HEK293 (cell line): ENCODE results near the gene POU5F1.

Source experiments
- CTCF ChIA-PET: fragments of 350-600 bp; formaldehyde crosslinking; extraction: SDS; loops from one replicate; lab custom pipeline; 2021; ENCODE audit warnings: antibody characterized with exemption; lab: Yijun Ruan, JAX
- POLR2A ChIA-PET: fragments of 300-600 bp; formaldehyde crosslinking; extraction: SDS; loops from one replicate; lab custom pipeline; 2020; ENCODE audit warnings: antibody characterized with exemption, inconsistent platforms; lab: Yijun Ruan, JAX
- H3K27ac ChIP-seq: fragments of 200-500 bp; sonication (Bioruptor generic); 2 replicates; pipeline ENCODE4 v1.5.1; 2014; ENCODE audit warnings: low read depth, low read length, control low read depth, inconsistent platforms; ENCODE audit errors: extremely low read depth
- H3K36me3 ChIP-seq, 2 experiments: fragments of 200-500 bp in 1 of 2; sonication (Bioruptor generic) in 1 of 2; 1 replicate in 1 of 2; 2 replicates in 1 of 2; pipeline ENCODE4 v1.5.1; 2014 to 2017; ENCODE audit warnings: inconsistent platforms in 2 of 2, low read length in 2 of 2; ENCODE audit not compliant: control insufficient read depth in 2 of 2, insufficient read depth in 1 of 2
- H3K4me1 ChIP-seq: fragments of 200-500 bp; sonication (Bioruptor generic); 2 replicates; pipeline ENCODE4 v1.5.1; 2014; ENCODE audit warnings: mild to moderate bottlenecking, low read length, inconsistent platforms; ENCODE audit not compliant: control insufficient read depth, insufficient read depth
- H3K4me3 ChIP-seq: 2 replicates; pipeline ENCODE4 v1.5.1; 2011; ENCODE audit warnings: low read depth, mild to moderate bottlenecking, control low read depth, low read length, moderate library complexity
- H3K9me3 ChIP-seq: fragments of 200-500 bp; sonication (Bioruptor generic); 2 replicates; pipeline ENCODE4 v1.5.1; 2014; ENCODE audit warnings: low read depth, low read length, inconsistent platforms; ENCODE audit not compliant: control insufficient read depth, insufficient read depth
- BCL11A ChIP-seq: fragments of 450-650 bp; formaldehyde crosslinking; IDR thresholded peaks from 2 replicates; pipeline ENCODE4 v1.5.1; 2016; ENCODE audit warnings: low read depth, missing biosample characterization, missing genetic modification characterization
- GLIS2 ChIP-seq: fragments of 450-650 bp; formaldehyde crosslinking; IDR thresholded peaks from 2 replicates; pipeline ENCODE4 v1.5.1; 2016; ENCODE audit warnings: missing biosample characterization, missing genetic modification characterization
- INSM2 ChIP-seq: fragments of 450-650 bp; formaldehyde crosslinking; IDR thresholded peaks from 2 replicates; pipeline ENCODE4 v1.5.1; 2016; ENCODE audit warnings: missing biosample characterization, missing genetic modification characterization
- MYNN ChIP-seq: fragments of 450-650 bp; formaldehyde crosslinking; IDR thresholded peaks from 2 replicates; pipeline ENCODE4 v1.5.1; 2016; ENCODE audit warnings: missing biosample characterization, missing genetic modification characterization, borderline replicate concordance
- MZF1 ChIP-seq: fragments of 450-650 bp; formaldehyde crosslinking; IDR thresholded peaks from 2 replicates; pipeline ENCODE4 v1.5.1; 2017; ENCODE audit warnings: missing biosample characterization, missing genetic modification characterization, borderline replicate concordance
- OSR2 ChIP-seq: fragments of 450-650 bp; formaldehyde crosslinking; IDR thresholded peaks from 2 replicates; pipeline ENCODE4 v1.5.1; 2016; ENCODE audit warnings: missing biosample characterization, missing genetic modification characterization
- WT1 ChIP-seq: fragments of 450-650 bp; formaldehyde crosslinking; IDR thresholded peaks from 2 replicates; pipeline ENCODE4 v1.5.1; 2016; ENCODE audit warnings: missing biosample characterization, missing genetic modification characterization
- YY2 ChIP-seq: fragments of 450-650 bp; formaldehyde crosslinking; IDR thresholded peaks from 2 replicates; pipeline ENCODE4 v1.5.1; 2016; ENCODE audit warnings: missing biosample characterization, missing genetic modification characterization
- ZBTB7A ChIP-seq: fragments of 450-650 bp; formaldehyde crosslinking; IDR thresholded peaks from 2 replicates; pipeline ENCODE4 v1.5.1; 2016; ENCODE audit warnings: low read depth, missing biosample characterization, missing genetic modification characterization
- ZFHX2 ChIP-seq: fragments of 450-650 bp; formaldehyde crosslinking; conservative IDR thresholded peaks from 2 replicates; pipeline ENCODE4 v1.5.1; 2016; ENCODE audit warnings: missing biosample characterization, missing genetic modification characterization
- ZNF16 ChIP-seq: fragments of 450-650 bp; formaldehyde crosslinking; IDR thresholded peaks from 2 replicates; pipeline ENCODE4 v1.5.1; 2016; ENCODE audit warnings: low read depth, missing biosample characterization, missing genetic modification characterization
- ZNF169 ChIP-seq: fragments of 450-650 bp; formaldehyde crosslinking; IDR thresholded peaks from 2 replicates; pipeline ENCODE4 v1.5.1; 2016; ENCODE audit warnings: missing biosample characterization, missing genetic modification characterization
- ZNF221 ChIP-seq: fragments of 450-650 bp; formaldehyde crosslinking; IDR thresholded peaks from 2 replicates; pipeline ENCODE4 v1.5.1; 2017; ENCODE audit warnings: missing biosample characterization, missing genetic modification characterization, borderline replicate concordance
- ZNF391 ChIP-seq: fragments of 450-650 bp; formaldehyde crosslinking; IDR thresholded peaks from 2 replicates; pipeline ENCODE4 v1.5.1; 2016; ENCODE audit warnings: low read depth, missing biosample characterization, missing genetic modification characterization, borderline replicate concordance
- ZNF426 ChIP-seq: fragments of 450-650 bp; formaldehyde crosslinking; IDR thresholded peaks from 2 replicates; pipeline ENCODE4 v1.5.1; 2017; ENCODE audit warnings: missing biosample characterization, missing genetic modification characterization, mild to moderate bottlenecking, inconsistent platforms, moderate library complexity
- ZNF621 ChIP-seq: fragments of 450-650 bp; formaldehyde crosslinking; IDR thresholded peaks from 2 replicates; pipeline ENCODE4 v1.5.1; 2017; ENCODE audit warnings: missing biosample characterization, missing genetic modification characterization
- ZNF677 ChIP-seq: fragments of 450-650 bp; IDR thresholded peaks from 2 replicates; pipeline ENCODE4 v1.5.0; 2018; ENCODE audit warnings: missing biosample characterization, mild to moderate bottlenecking, missing genetic modification characterization, moderate library complexity
- ZNF704 ChIP-seq: fragments of 450-650 bp; formaldehyde crosslinking; IDR thresholded peaks from 2 replicates; pipeline ENCODE4 v1.5.1; 2016; ENCODE audit warnings: missing biosample characterization, missing genetic modification characterization
- ZNF837 ChIP-seq: fragments of 450-650 bp; formaldehyde crosslinking; IDR thresholded peaks from 2 replicates; pipeline ENCODE4 v1.5.1; 2016; ENCODE audit warnings: missing biosample characterization, missing genetic modification characterization
- ZSCAN4 ChIP-seq: fragments of 450-650 bp; formaldehyde crosslinking; IDR thresholded peaks from 2 replicates; pipeline ENCODE4 v1.5.1; 2017; ENCODE audit warnings: missing biosample characterization, missing genetic modification characterization
- TF ChIP-seq, protein P1 (sequence below): fragments of 450-650 bp; formaldehyde crosslinking; IDR thresholded peaks from 2 replicates; pipeline ENCODE4 v1.5.1; 2016; ENCODE audit warnings: missing biosample characterization, missing genetic modification characterization
- TF ChIP-seq, protein P2 (sequence below): fragments of 450-650 bp; formaldehyde crosslinking; IDR thresholded peaks from 2 replicates; pipeline ENCODE4 v1.5.1; 2016; ENCODE audit warnings: missing biosample characterization, missing genetic modification characterization

POU5F1 gene

GRCh38 chr6:31173406-31173805 lies 2.9 kb upstream of the POU5F1 start:
- Histone ChIP-seq H3K36me3 (no peaks in the 10 kb centered on the region), H3K27ac (no peak overlapping the region), H3K4me1 (no peaks in the 10 kb centered on the region), H3K9me3 (no peaks in the 10 kb centered on the region), H3K4me3 (no peak overlapping the region)
- ChIA-PET POLR2A (no interaction called here), CTCF (interaction anchor here (0.6 kb wide), 1 partner anchor 79 kb away, joined by 3 read pairs; no protein-coding TSS in a partner anchor)
- TF ChIP-seq GLIS2 (tag by site-specific recombination), result peak; percentile 52
- TF ChIP-seq, protein P1, sequence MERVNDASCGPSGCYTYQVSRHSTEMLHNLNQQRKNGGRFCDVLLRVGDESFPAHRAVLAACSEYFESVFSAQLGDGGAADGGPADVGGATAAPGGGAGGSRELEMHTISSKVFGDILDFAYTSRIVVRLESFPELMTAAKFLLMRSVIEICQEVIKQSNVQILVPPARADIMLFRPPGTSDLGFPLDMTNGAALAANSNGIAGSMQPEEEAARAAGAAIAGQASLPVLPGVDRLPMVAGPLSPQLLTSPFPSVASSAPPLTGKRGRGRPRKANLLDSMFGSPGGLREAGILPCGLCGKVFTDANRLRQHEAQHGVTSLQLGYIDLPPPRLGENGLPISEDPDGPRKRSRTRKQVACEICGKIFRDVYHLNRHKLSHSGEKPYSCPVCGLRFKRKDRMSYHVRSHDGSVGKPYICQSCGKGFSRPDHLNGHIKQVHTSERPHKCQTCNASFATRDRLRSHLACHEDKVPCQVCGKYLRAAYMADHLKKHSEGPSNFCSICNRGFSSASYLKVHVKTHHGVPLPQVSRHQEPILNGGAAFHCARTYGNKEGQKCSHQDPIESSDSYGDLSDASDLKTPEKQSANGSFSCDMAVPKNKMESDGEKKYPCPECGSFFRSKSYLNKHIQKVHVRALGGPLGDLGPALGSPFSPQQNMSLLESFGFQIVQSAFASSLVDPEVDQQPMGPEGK (tag by site-specific recombination), result 0 out of 2 replicates have a peak, but pooled peaks have one; percentile 23
- TF ChIP-seq ZNF221 (tag by site-specific recombination), result no peak

- Histone ChIP-seq H3K4me1 (no peaks in the 10 kb centered on the region), H3K27ac (no peak overlapping the region), H3K36me3 (no peaks in the 10 kb centered on the region), H3K4me3 (no peak overlapping the region), H3K9me3 (no peaks in the 10 kb centered on the region)
- ChIA-PET POLR2A (no interaction called here), CTCF (interaction anchor here (1.1 kb wide), 1 partner anchor 46 kb away, joined by 3 read pairs; no protein-coding TSS in a partner anchor)
- no peak for TF ChIP-seq YY2 (tag by site-specific recombination)
- no peak for TF ChIP-seq BCL11A (tag by site-specific recombination)
- no peak for TF ChIP-seq ZNF677 (tag by site-specific recombination)
- no peak for TF ChIP-seq MYNN (tag by site-specific recombination)
- TF ChIP-seq ZBTB7A (tag by site-specific recombination), result no peak
- TF ChIP-seq ZFHX2 (tag by site-specific recombination), result no peak
- TF ChIP-seq, protein P2, sequence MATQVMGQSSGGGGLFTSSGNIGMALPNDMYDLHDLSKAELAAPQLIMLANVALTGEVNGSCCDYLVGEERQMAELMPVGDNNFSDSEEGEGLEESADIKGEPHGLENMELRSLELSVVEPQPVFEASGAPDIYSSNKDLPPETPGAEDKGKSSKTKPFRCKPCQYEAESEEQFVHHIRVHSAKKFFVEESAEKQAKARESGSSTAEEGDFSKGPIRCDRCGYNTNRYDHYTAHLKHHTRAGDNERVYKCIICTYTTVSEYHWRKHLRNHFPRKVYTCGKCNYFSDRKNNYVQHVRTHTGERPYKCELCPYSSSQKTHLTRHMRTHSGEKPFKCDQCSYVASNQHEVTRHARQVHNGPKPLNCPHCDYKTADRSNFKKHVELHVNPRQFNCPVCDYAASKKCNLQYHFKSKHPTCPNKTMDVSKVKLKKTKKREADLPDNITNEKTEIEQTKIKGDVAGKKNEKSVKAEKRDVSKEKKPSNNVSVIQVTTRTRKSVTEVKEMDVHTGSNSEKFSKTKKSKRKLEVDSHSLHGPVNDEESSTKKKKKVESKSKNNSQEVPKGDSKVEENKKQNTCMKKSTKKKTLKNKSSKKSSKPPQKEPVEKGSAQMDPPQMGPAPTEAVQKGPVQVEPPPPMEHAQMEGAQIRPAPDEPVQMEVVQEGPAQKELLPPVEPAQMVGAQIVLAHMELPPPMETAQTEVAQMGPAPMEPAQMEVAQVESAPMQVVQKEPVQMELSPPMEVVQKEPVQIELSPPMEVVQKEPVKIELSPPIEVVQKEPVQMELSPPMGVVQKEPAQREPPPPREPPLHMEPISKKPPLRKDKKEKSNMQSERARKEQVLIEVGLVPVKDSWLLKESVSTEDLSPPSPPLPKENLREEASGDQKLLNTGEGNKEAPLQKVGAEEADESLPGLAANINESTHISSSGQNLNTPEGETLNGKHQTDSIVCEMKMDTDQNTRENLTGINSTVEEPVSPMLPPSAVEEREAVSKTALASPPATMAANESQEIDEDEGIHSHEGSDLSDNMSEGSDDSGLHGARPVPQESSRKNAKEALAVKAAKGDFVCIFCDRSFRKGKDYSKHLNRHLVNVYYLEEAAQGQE (tag by site-specific recombination), result no peak
- TF ChIP-seq MZF1 (tag by site-specific recombination), result no peak
- TF ChIP-seq ZNF16 (tag by site-specific recombination), result no peak
- TF ChIP-seq ZNF704, result no peak
- no peak for TF ChIP-seq WT1 (tag by site-specific recombination)
- TF ChIP-seq ZSCAN4 (tag by site-specific recombination), result no peak
- no peak for TF ChIP-seq ZNF169
- TF ChIP-seq INSM2 (tag by site-specific recombination), result no peak
- no peak for TF ChIP-seq ZNF621
- TF ChIP-seq OSR2, result no peak
- no peak for TF ChIP-seq ZNF221 (tag by site-specific recombination)
- TF ChIP-seq ZNF837, result no peak
- TF ChIP-seq ZNF426 (tag by site-specific recombination), result no peak
- TF ChIP-seq ZNF391, result no peak
These were observed 2.5 kb upstream of the POU5F1 start for GRCh38 chr6:31172973-31173384.
